Stimulated activated CD8-positive, alpha-beta memory T cell treated with anti-CD3 and anti-CD28 coated beads, Interleukin-15, amount 100 ng/mL, for 24 hours (primary cell): ENCODE results near the gene SCART1.
"Not testable (repeated sequence)": the region's sequence is repeated elsewhere in the genome, so short reads cannot be mapped to it uniquely, and the experiment has no call there.

Experiments
- DNase-seq: peaks from one replicate; pipeline ENCODE4 v3.0.0-alpha.2; 2020; ENCODE audit warnings: low read depth

Gene SCART1

GRCh38 chr10:133453516-133454203 is at the start of gene SCART1:
Gene SCART1 (plus strand): TSS chr10:133453945. CDS start chr10:133453998, 53 bp downstream.
- DNase-seq, result no peak

- no peak for DNase-seq
These were observed 48.5 kb upstream of the SCART1 start for GRCh38 chr10:133405272-133405671.

- no peak for DNase-seq
These were observed 47.8 kb upstream of the SCART1 start for GRCh38 chr10:133405844-133406527.

- no peak for DNase-seq
These were observed 42.0 kb upstream of the SCART1 start for GRCh38 chr10:133411523-133412380.

- no peak for DNase-seq
These were observed 41.4 kb upstream of the SCART1 start for GRCh38 chr10:133412381-133412711.

GRCh38 chr10:133414401-133414800 is 39.3 kb upstream of the SCART1 start:
- not testable (repeated sequence) for DNase-seq

- no peak for DNase-seq
These were observed 38.0 kb upstream of the SCART1 start for GRCh38 chr10:133415752-133416151.

GRCh38 chr10:133418289-133418993 is 35.3 kb upstream of the SCART1 start:
- DNase-seq, result no peak

- no peak for DNase-seq
These were observed 34.4 kb upstream of the SCART1 start for GRCh38 chr10:133419211-133419950.

GRCh38 chr10:133420028-133420427 is 33.7 kb upstream of the SCART1 start:
- no peak for DNase-seq

- DNase-seq, result no peak
These were observed 33.2 kb upstream of the SCART1 start for GRCh38 chr10:133420579-133420978.

GRCh38 chr10:133421336-133422222 is 32.2 kb upstream of the SCART1 start:
- DNase-seq, result no peak

- DNase-seq, result no peak
These were observed 31.4 kb upstream of the SCART1 start for GRCh38 chr10:133422223-133422806.

GRCh38 chr10:133422807-133423771 is 30.7 kb upstream of the SCART1 start:
- DNase-seq, result no peak

GRCh38 chr10:133424102-133424501 is 29.6 kb upstream of the SCART1 start:
- DNase-seq, result not testable (repeated sequence)

GRCh38 chr10:133424601-133425000 is 29.1 kb upstream of the SCART1 start, which contains the start of gene SPRN:
Gene SPRN (minus strand): TSS chr10:133424625. CDS start chr10:133423681, 944 bp downstream.
- DNase-seq, result not testable (repeated sequence)

- DNase-seq, result not testable (repeated sequence)
These were observed 24.2 kb upstream of the SCART1 start for GRCh38 chr10:133429571-133429970.

- not testable (repeated sequence) for DNase-seq
These were observed 21.7 kb upstream of the SCART1 start for GRCh38 chr10:133431888-133432613.
